Measurements from ENCODE around the gene CCDC107. TPM values are rescaled to one million over a fixed set of nuclear protein-coding genes. Genes with fewer than 3 reads are reported as not detected.

Gene CCDC107
- total and polyA plus RNA-seq, 2 of the 13 experiments (the other 11 are each of a cell fraction or from before 2014, with no cell fraction given), result 7.1 to 15.2 TPM

DNA sequence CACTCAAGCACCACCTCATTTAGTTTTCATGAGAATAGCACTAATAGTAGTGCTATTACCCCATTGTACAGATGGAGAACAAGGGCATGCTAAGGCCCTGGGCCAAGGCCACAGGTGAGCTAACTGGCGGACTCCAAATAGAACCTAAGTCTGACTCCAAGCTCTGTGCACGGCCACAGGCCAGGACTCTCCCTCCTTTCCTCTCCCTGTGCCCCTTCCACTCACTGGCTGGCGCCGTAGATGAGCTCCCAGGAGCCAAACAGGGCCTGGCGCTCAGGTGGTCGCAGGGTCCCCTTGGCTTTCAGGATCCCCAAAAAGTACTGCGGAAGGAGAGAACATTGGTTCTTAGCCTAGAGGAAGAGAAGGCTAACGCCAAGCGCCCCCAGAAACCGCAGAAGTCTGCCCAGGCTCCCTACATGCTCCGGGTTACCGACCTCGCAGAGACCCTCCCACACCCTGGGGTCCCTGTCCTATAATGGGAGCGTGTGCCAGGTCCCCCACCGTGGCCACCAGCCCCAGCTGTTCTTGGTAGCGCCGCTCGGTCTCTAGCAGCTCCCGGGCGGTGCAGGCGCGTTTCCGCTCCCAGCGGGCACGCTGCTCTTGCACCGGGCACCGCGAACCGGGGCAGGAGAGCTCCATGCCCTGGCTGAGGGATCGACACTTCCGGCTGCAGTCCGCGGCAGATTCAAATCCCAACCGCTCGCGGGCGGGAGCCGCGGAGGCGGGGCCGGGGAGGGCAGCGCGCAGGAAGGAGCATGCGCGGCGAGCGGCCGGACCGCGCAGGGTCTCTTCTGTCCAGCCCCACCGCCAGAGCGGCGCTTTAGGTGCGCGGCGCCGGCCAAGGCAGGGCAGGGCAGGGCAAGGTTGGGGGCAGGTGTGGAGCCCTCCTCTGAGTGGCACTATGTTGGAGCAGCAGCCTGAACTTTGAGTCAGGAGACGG lies 6.7 kb downstream of the CCDC107 start, which contains the start of gene ARHGEF39 (continued):
- TF ChIP-seq KLF11 (CRISPR knock-in tag; IDR thresholded peaks at IDR 0.05), result 0 out of 2 replicates have a peak, but pooled peaks have one; percentile 37
- TF ChIP-seq REXO4 (CRISPR knock-in tag; IDR thresholded peaks at IDR 0.05; ENCODE audit: borderline replicate concordance), result peak; percentile 85; the same call in 1 of the 2 replicates
- TF ChIP-seq, protein P1, sequence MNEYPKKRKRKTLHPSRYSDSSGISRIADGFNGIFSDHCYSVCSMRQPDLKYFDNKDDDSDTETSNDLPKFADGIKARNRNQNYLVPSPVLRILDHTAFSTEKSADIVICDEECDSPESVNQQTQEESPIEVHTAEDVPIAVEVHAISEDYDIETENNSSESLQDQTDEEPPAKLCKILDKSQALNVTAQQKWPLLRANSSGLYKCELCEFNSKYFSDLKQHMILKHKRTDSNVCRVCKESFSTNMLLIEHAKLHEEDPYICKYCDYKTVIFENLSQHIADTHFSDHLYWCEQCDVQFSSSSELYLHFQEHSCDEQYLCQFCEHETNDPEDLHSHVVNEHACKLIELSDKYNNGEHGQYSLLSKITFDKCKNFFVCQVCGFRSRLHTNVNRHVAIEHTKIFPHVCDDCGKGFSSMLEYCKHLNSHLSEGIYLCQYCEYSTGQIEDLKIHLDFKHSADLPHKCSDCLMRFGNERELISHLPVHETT (CRISPR knock-in tag; conservative IDR thresholded peaks at IDR 0.05), result peak; percentile 53; the same call in 1 of the 2 replicates
- TF ChIP-seq ZNF569 (CRISPR knock-in tag; IDR thresholded peaks at IDR 0.05; ENCODE audit: borderline replicate concordance), result no peak
- TF ChIP-seq HDAC1 (CRISPR knock-in tag; IDR thresholded peaks at IDR 0.05), result peak; percentile 91
- peak; percentile 58; the same call in 1 of the 2 replicates for TF ChIP-seq CENPT (CRISPR knock-in tag; IDR thresholded peaks at IDR 0.05; ENCODE audit: low read depth)
- TF ChIP-seq, protein P2, sequence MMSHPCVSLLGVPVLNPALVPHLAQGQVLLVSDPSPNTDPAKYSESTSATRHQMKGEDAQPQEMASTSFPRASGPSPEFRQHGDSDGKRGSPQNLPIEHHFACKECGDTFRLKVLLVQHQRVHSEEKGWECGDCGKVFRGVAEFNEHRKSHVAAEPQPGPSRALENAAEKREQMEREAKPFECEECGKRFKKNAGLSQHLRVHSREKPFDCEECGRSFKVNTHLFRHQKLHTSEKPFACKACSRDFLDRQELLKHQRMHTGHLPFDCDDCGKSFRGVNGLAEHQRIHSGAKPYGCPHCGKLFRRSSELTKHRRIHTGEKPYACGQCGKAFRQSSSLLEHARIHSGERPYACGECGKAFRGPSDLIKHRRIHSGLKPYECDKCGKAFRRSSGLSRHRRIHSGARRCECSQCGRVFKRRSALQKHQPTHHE (CRISPR knock-in tag; IDR thresholded peaks at IDR 0.05; ENCODE audit: borderline replicate concordance), result peak; percentile 59; the same call in 1 of the 2 replicates
- no peak; the same call in 1 of the 2 replicates for TF ChIP-seq EEA1 (CRISPR knock-in tag; IDR thresholded peaks at IDR 0.05; ENCODE audit: borderline replicate concordance)
- TF ChIP-seq ZNF883 (CRISPR knock-in tag; IDR thresholded peaks at IDR 0.05; ENCODE audit: not compliant biosample characterization), result peak; percentile 94
- no peak for TF ChIP-seq ZFP62 (CRISPR knock-in tag; IDR thresholded peaks at IDR 0.05)
- TF ChIP-seq HNRNPK (IDR thresholded peaks at IDR 0.05; ENCODE audit: low read depth, low read length, poor library complexity, severe bottlenecking), result peak; percentile 53
- TF ChIP-seq, protein P3, sequence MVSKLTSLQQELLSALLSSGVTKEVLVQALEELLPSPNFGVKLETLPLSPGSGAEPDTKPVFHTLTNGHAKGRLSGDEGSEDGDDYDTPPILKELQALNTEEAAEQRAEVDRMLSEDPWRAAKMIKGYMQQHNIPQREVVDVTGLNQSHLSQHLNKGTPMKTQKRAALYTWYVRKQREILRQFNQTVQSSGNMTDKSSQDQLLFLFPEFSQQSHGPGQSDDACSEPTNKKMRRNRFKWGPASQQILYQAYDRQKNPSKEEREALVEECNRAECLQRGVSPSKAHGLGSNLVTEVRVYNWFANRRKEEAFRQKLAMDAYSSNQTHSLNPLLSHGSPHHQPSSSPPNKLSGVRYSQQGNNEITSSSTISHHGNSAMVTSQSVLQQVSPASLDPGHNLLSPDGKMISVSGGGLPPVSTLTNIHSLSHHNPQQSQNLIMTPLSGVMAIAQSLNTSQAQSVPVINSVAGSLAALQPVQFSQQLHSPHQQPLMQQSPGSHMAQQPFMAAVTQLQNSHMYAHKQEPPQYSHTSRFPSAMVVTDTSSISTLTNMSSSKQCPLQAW (CRISPR knock-in tag; IDR thresholded peaks at IDR 0.05), result 0 out of 2 replicates have a peak, but pooled peaks have one; percentile 54
- TF ChIP-seq ZNF264 (CRISPR knock-in tag; IDR thresholded peaks at IDR 0.05), result peak; percentile 56; the same call in 1 of the 2 replicates
- peak; percentile 92 for TF ChIP-seq DMAP1 (CRISPR knock-in tag; IDR thresholded peaks at IDR 0.05)
- TF ChIP-seq ZNF570 (CRISPR knock-in tag; IDR thresholded peaks at IDR 0.05; ENCODE audit: borderline replicate concordance), result no peak
- TF ChIP-seq NR2F2 (IDR thresholded peaks at IDR 0.05; ENCODE audit: borderline replicate concordance, low read depth), result 0 out of 2 replicates have a peak, but pooled peaks have one; percentile 6
- TF ChIP-seq, protein P4, sequence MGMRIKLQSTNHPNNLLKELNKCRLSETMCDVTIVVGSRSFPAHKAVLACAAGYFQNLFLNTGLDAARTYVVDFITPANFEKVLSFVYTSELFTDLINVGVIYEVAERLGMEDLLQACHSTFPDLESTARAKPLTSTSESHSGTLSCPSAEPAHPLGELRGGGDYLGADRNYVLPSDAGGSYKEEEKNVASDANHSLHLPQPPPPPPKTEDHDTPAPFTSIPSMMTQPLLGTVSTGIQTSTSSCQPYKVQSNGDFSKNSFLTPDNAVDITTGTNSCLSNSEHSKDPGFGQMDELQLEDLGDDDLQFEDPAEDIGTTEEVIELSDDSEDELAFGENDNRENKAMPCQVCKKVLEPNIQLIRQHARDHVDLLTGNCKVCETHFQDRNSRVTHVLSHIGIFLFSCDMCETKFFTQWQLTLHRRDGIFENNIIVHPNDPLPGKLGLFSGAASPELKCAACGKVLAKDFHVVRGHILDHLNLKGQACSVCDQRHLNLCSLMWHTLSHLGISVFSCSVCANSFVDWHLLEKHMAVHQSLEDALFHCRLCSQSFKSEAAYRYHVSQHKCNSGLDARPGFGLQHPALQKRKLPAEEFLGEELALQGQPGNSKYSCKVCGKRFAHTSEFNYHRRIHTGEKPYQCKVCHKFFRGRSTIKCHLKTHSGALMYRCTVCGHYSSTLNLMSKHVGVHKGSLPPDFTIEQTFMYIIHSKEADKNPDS (CRISPR knock-in tag; IDR thresholded peaks at IDR 0.05), result peak; percentile 32; the same call in 1 of the 2 replicates
- TF ChIP-seq, protein P5, sequence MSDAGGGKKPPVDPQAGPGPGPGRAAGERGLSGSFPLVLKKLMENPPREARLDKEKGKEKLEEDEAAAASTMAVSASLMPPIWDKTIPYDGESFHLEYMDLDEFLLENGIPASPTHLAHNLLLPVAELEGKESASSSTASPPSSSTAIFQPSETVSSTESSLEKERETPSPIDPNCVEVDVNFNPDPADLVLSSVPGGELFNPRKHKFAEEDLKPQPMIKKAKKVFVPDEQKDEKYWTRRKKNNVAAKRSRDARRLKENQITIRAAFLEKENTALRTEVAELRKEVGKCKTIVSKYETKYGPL (CRISPR knock-in tag; IDR thresholded peaks at IDR 0.05), result no peak
- TF ChIP-seq HIVEP1 (CRISPR knock-in tag; IDR thresholded peaks at IDR 0.05), result peak; percentile 71
- peak; percentile 89 for TF ChIP-seq CBFB (CRISPR knock-in tag; IDR thresholded peaks at IDR 0.05)
- TF ChIP-seq NFE2L2 (IDR thresholded peaks at IDR 0.05; ENCODE audit: low read length), result no peak
- TF ChIP-seq ZSCAN21 (CRISPR knock-in tag; IDR thresholded peaks at IDR 0.05; ENCODE audit: borderline replicate concordance), result peak; percentile 93
